GM12874 (cell line): ENCODE results near the gene CA5A.
A peak's percentile ranks its signal among the peaks of the same experiment; 100 is the strongest.

ENCODE experiments used
- TF ChIP-seq, protein P1 (sequence below): IDR thresholded peaks from 2 replicates; pipeline ENCODE4 v1.5.1; 2011; ENCODE audit warnings: low read depth, mild to moderate bottlenecking, control low read depth, low read length, moderate library complexity; ENCODE audit not compliant: insufficient read depth

CA5A gene

DNA sequence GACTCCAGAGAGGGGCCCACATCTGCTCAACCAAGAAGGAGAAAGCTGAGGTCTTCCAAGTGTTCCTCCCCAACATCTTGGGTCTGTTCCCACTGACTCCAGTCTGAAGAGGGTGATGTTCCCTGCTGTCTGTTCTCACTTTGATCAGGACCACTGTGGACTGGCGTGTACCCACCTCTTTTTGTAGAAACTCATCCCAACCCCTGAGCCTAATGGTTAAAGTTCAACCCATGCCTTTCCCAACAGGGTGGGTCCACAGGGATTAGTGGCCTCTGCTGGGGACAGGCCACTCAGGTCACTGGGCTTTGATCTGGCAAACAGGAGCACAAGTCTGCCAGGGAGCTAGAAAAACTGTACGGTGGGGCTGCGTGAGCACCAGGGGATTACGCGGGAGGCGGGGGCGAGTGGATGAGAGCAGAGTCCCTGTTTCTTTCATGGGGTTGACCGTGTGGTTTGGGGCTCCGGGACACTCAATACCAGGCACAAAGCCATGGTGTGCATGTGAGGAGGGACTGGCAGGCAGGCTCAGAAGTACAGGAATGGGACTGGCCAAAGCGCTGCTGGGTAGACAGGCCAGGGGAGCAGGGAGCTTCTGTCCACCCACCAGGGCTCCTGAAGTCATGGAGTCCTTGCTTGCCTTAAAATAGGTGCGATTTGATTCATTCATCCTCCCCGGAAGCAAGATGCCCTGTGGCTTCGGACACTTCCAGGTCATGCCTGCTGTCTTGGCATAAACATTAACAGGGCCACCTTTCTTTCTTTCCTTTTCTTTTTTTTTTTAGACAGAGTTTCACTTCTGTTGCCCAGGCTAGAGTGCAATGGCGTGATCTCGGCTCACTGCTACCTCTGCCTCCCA, at the start of gene CA5A:
CA5A (minus strand) TSS at position 155 of the 856 bp plus-strand sequence; CDS start at position 76, 79 bp downstream.
- TF ChIP-seq, protein P1, sequence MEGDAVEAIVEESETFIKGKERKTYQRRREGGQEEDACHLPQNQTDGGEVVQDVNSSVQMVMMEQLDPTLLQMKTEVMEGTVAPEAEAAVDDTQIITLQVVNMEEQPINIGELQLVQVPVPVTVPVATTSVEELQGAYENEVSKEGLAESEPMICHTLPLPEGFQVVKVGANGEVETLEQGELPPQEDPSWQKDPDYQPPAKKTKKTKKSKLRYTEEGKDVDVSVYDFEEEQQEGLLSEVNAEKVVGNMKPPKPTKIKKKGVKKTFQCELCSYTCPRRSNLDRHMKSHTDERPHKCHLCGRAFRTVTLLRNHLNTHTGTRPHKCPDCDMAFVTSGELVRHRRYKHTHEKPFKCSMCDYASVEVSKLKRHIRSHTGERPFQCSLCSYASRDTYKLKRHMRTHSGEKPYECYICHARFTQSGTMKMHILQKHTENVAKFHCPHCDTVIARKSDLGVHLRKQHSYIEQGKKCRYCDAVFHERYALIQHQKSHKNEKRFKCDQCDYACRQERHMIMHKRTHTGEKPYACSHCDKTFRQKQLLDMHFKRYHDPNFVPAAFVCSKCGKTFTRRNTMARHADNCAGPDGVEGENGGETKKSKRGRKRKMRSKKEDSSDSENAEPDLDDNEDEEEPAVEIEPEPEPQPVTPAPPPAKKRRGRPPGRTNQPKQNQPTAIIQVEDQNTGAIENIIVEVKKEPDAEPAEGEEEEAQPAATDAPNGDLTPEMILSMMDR = no peak

DNA sequence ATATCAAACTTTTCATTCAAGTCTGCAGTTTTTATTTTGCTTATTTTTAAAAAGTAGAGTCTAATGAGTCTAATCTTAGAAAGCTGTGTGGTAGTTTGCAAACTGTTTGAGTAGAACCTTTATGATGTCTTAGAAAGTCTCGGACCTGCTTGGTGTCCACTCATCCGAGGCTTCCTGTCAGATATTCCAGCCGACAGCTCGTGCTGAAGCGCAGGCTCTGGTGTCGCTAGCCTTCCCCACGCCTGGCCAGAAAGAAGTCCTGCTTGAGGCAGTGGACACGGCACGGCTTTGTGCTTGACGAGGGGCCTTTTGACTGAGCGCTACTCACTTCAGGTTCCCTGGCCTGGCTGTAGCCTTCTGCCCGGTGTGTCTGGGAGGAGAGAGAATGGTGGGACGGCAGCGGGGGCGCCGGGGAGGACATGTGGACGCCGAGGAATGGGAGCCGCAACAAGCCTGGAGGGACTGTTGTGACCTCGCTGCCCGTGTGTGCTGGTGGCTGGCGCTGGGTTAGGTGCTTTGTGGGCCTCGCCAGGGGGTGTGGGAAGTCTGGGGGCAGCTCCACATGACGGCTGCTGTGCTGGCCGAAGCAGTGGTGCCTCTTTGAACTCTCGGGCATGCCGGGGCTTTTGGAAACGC, 48.4 kb upstream of the CA5A start:
- TF ChIP-seq, protein P1 = no peak

DNA sequence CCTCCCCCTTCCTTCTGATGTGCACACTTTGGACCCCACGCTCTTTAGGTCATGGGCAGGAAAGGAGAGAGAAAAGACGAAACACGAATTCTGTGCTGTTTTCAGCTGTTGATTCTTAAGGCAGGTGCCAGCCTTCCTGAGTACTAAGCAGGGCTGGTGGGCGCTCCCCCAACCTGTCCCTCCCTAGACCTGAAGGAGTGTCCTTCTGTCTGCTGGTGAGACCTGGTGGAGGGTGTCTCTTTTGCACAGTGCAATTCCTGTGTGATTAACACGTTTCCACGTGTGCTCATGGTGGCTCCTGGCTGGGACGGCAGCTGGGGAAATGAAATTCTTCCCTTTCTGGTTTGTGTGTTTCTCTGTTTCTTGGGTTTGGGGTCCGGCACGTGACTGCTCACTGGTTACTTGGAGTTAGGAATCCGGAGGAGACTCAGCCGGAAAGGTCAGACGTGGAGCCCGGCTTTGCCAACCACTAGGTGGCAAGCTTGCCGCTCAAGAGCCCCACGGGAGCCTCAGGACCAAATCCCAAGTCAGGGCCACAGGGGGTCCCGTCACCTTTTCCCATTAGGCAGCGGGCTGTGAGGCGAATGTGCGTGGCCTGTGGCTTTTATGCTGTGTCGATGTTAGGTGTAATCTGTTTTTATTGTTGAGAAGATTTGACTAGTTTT, 46.9 kb upstream of the CA5A start:
- TF ChIP-seq, protein P1 = 0 out of 2 replicates have a peak, but pooled peaks have one; percentile 12

DNA sequence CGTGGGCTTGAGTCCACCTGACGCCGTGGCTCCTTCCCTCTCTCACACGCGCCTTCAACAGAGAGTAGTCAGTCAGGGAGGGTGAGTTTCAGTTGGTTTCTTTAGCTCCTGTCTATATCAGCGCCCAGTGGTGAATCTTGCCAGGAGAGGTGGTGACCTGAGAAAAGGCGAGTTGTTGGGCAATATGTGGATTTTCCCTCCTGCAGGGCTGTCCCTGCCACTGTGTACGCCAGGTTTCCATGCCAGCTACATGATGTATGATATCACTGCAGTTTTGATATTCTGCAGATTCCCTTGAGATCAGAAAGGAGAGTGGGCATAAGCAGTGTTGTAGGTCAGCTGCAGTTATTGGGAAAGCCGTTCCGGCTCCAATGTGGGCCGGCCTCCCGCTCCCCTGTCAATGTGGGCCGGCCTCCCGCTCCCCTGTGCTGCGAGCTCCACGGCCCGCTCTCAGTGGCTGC, 46.3 kb upstream of the CA5A start:
- TF ChIP-seq, protein P1 = no peak

DNA sequence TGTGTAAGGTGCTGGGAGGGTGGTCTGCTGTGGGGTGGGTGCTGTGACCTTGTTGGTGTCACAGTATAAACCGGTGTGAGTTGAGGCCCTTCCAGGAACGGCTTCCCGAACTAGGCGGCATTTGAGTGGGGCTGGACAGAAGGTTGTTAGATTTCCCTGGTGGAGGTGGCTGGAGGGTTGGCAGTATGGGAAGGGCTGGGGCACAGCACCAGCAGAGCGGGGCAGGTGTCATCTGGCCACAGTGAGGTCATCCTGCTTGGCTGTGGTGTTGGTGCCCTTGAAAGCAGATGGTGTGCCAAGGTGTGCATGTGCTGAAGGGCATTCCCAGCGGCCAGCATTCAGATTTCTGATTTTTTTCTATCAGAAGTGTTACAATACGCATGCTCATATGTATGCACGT, 43.0 kb upstream of the CA5A start:
- TF ChIP-seq, protein P1 = no peak

DNA sequence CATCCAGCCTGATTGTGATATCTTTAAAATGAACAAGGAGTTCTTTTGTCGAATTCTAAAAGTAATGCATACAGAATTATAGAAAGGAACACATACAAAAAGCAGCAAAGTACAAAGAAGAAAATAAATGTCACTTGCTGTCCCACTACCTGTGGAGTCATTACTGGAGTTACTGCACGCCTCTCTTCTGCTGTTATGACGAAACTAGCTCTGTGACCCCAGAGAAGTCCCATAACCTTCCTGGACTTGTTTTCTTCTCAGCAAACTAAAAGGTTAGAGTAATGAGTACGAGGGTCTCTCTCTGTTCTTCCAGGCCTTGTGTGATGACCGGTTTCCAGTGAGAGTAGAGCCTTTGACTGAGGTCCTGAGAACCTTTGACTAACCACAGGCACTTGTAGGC, 41.8 kb upstream of the CA5A start:
- TF ChIP-seq, protein P1 = no peak

DNA sequence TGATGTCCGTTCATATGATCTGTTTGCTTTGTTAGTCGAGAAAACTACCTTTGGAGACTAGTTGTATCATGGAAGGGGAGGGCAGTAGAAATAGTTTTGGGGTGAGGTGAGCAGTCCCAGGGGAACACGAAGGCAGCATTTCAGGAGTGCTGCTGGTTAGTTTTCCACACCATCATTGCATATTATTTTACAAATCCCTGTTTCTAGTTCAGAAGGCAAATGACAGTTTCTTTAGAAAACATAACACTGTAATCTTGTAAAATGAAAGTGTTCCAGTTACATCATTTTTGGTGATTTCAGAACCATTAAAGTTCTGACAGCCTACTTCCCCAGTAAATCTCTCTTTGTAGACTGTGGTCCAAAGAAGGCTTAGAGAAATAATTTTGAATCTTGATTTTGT, 40.3 kb upstream of the CA5A start:
- TF ChIP-seq, protein P1 = no peak
